ENCODE measurements around the gene TRAPPC5. TPM values are rescaled to one million over a fixed set of nuclear protein-coding genes. Genes with fewer than 3 reads are reported as not detected.

The TRAPPC5 gene
- polyA plus RNA-seq, 1 donor (not counting 4 experiments of a cell fraction or from before 2014, with no cell fraction given), result 54.8 TPM

GRCh38 chr19:7734220-7735203 lies 53.9 kb downstream of the TRAPPC5 start:
- dilution Hi-C loops (cut with MboI; ENCODE audit: extremely low pct_ligation_motif_present, low sequenced_read_pairs), result no loop called here
- no peaks in the 10 kb centered on the region for H4K20me1 ChIP-seq (ENCODE audit: control insufficient read depth, extremely low read depth, insufficient read depth, low read length)
- no peak overlapping the region for H2AFZ ChIP-seq (ENCODE audit: control insufficient read depth, low read length)
- DNase-seq (ENCODE audit: low read depth, low spot score) (no peak), FAIRE-seq (no peak)
- no peaks in the 10 kb centered on the region for H3K4me1 ChIP-seq (ENCODE audit: control insufficient read depth, extremely low read depth, insufficient read depth, low read length)
- H3K4me3 ChIP-seq (ENCODE audit: control insufficient read depth in 2 of 3, extremely low read depth in 1 of 3, insufficient read depth in 2 of 3, low read depth in 1 of 3, low read length in 3 of 3), result no peak overlapping the region
- peaks cover 33% of the 10 kb centered on the region for H3K27me3 ChIP-seq (ENCODE audit: control insufficient read depth, extremely low read depth, insufficient read depth, low read length)
- H3K27ac ChIP-seq (ENCODE audit: control insufficient read depth, insufficient read depth, low read length), result no peak overlapping the region
- H3K9ac ChIP-seq (ENCODE audit: control insufficient read depth, extremely low read depth, insufficient read depth, low read length), result no peak overlapping the region
- H3K36me3 ChIP-seq (ENCODE audit: control insufficient read depth in 2 of 2, extremely low read depth in 1 of 2, insufficient read depth in 2 of 2, low read length in 2 of 2), result no peaks in the 10 kb centered on the region
- TF ChIP-seq CTCF (optimal IDR thresholded peaks at IDR 0.05 in 1 of 3, IDR thresholded peaks at IDR 0.05 in 1 of 3, conservative IDR thresholded peaks at IDR 0.05 in 1 of 3; ENCODE audit: extremely low read depth in 1 of 3, insufficient read depth in 2 of 3, low read length in 3 of 3), result no peak
- TF ChIP-seq EZH2 (IDR thresholded peaks at IDR 0.05; ENCODE audit: low read length), result no peak
- H3K79me2 ChIP-seq (ENCODE audit: control insufficient read depth, insufficient read depth, low read length), result no peaks in the 10 kb centered on the region
- H3K9me3 ChIP-seq (ENCODE audit: control insufficient read depth, low read depth, low read length), result no peaks in the 10 kb centered on the region
- no peak overlapping the region for H3K4me2 ChIP-seq (ENCODE audit: control insufficient read depth, extremely low read depth, insufficient read depth, low read depth, low read length)
- H3K9me1 ChIP-seq (ENCODE audit: control insufficient read depth, extremely low read depth, insufficient read depth, low read length), result no peaks in the 10 kb centered on the region

GRCh38 chr19:7736148-7736547 lies 55.5 kb downstream of the TRAPPC5 start:
- Histone ChIP-seq H3K4me1 (ENCODE audit: control insufficient read depth, extremely low read depth, insufficient read depth, low read length) (no peaks in the 10 kb centered on the region), H2AFZ (ENCODE audit: control insufficient read depth, low read length) (no peak overlapping the region), H3K27me3 (ENCODE audit: control insufficient read depth, extremely low read depth, insufficient read depth, low read length) (peaks cover 17% of the 10 kb centered on the region), H3K27ac (ENCODE audit: control insufficient read depth, insufficient read depth, low read length) (no peak overlapping the region), H3K4me3 (ENCODE audit: control insufficient read depth in 2 of 3, extremely low read depth in 1 of 3, insufficient read depth in 2 of 3, low read depth in 1 of 3, low read length in 3 of 3) (no peak overlapping the region), H3K9me1 (ENCODE audit: control insufficient read depth, extremely low read depth, insufficient read depth, low read length) (no peaks in the 10 kb centered on the region), H3K9ac (ENCODE audit: control insufficient read depth, extremely low read depth, insufficient read depth, low read length) (no peak overlapping the region), H4K20me1 (ENCODE audit: control insufficient read depth, extremely low read depth, insufficient read depth, low read length) (no peaks in the 10 kb centered on the region), H3K4me2 (ENCODE audit: control insufficient read depth, extremely low read depth, insufficient read depth, low read depth, low read length) (no peak overlapping the region), H3K36me3 (ENCODE audit: control insufficient read depth in 2 of 2, extremely low read depth in 1 of 2, insufficient read depth in 2 of 2, low read length in 2 of 2) (no peaks in the 10 kb centered on the region), H3K79me2 (ENCODE audit: control insufficient read depth, insufficient read depth, low read length) (no peaks in the 10 kb centered on the region), H3K9me3 (ENCODE audit: control insufficient read depth, low read depth, low read length) (no peaks in the 10 kb centered on the region)
- dilution Hi-C loops (cut with MboI; ENCODE audit: extremely low pct_ligation_motif_present, low sequenced_read_pairs), result no loop called here
- TF ChIP-seq CTCF (optimal IDR thresholded peaks at IDR 0.05 in 1 of 3, IDR thresholded peaks at IDR 0.05 in 1 of 3, conservative IDR thresholded peaks at IDR 0.05 in 1 of 3; ENCODE audit: extremely low read depth in 1 of 3, insufficient read depth in 2 of 3, low read length in 3 of 3) (no peak), EZH2 (IDR thresholded peaks at IDR 0.05; ENCODE audit: low read length) (no peak)
- FAIRE-seq (no peak), DNase-seq (ENCODE audit: low read depth, low spot score) (no peak)

Measured in keratinocyte (primary cell).